Esophagus squamous epithelium (tissue), 4 donors: ENCODE data around the gene NCAPH2.
"Not testable (repeated sequence)": the region's sequence is repeated elsewhere in the genome, so short reads cannot be mapped to it uniquely, and the experiment has no call there.

Source experiments
- POLR2A ChIP-seq, 4 donors: fragments of 450-650 bp; IDR thresholded peaks; one replicate each; pipeline ENCODE4 v1.6.1; 2017; ENCODE audit warnings: antibody characterized with exemption in 4 of 4, mild to moderate bottlenecking in 4 of 4, moderate library complexity in 3 of 4
- TF ChIP-seq, protein P1 (sequence below), 6 experiments: fragments of 450-650 bp in 4 of 6; fragments of 200-600 bp in 2 of 6; sonication (generic) in 2 of 6; IDR thresholded peaks; one replicate each; pipeline ENCODE4 v1.5.1; 2016 to 2019; ENCODE audit warnings: antibody characterized with exemption in 6 of 6, mild to moderate bottlenecking in 4 of 6, moderate library complexity in 4 of 6

- TF ChIP-seq, protein P1, sequence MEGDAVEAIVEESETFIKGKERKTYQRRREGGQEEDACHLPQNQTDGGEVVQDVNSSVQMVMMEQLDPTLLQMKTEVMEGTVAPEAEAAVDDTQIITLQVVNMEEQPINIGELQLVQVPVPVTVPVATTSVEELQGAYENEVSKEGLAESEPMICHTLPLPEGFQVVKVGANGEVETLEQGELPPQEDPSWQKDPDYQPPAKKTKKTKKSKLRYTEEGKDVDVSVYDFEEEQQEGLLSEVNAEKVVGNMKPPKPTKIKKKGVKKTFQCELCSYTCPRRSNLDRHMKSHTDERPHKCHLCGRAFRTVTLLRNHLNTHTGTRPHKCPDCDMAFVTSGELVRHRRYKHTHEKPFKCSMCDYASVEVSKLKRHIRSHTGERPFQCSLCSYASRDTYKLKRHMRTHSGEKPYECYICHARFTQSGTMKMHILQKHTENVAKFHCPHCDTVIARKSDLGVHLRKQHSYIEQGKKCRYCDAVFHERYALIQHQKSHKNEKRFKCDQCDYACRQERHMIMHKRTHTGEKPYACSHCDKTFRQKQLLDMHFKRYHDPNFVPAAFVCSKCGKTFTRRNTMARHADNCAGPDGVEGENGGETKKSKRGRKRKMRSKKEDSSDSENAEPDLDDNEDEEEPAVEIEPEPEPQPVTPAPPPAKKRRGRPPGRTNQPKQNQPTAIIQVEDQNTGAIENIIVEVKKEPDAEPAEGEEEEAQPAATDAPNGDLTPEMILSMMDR (IDR thresholded peaks at IDR 0.05): not testable (repeated sequence)
- TF ChIP-seq POLR2A (IDR thresholded peaks at IDR 0.05): not testable (repeated sequence)
These were observed 12.2 kb downstream of the NCAPH2 start for GRCh38 chr22:50520184-50520583.
